Lower leg skin (tissue), 3 donors: Measurements from ENCODE around the gene SHISAL1.
"Not testable (repeated sequence)": the region's sequence is repeated elsewhere in the genome, so short reads cannot be mapped to it uniquely, and the experiment has no call there.

Source experiments
- POLR2A ChIP-seq, 2 donors: fragments of 450-650 bp; IDR thresholded peaks; one replicate each; pipeline ENCODE4 v1.6.1; 2016 to 2017; ENCODE audit warnings: antibody characterized with exemption in 2 of 2, mild to moderate bottlenecking in 1 of 2, moderate library complexity in 1 of 2
- TF ChIP-seq, protein P1 (sequence below), 3 donors: fragments of 450-650 bp; IDR thresholded peaks; one replicate each; pipeline ENCODE4 v1.5.1; 2016; ENCODE audit warnings: antibody characterized with exemption in 3 of 3, mild to moderate bottlenecking in 3 of 3, moderate library complexity in 2 of 3

GRCh38 chr22:44234372-44234771, 78.4 kb downstream of the SHISAL1 start:
- TF ChIP-seq, protein P1, sequence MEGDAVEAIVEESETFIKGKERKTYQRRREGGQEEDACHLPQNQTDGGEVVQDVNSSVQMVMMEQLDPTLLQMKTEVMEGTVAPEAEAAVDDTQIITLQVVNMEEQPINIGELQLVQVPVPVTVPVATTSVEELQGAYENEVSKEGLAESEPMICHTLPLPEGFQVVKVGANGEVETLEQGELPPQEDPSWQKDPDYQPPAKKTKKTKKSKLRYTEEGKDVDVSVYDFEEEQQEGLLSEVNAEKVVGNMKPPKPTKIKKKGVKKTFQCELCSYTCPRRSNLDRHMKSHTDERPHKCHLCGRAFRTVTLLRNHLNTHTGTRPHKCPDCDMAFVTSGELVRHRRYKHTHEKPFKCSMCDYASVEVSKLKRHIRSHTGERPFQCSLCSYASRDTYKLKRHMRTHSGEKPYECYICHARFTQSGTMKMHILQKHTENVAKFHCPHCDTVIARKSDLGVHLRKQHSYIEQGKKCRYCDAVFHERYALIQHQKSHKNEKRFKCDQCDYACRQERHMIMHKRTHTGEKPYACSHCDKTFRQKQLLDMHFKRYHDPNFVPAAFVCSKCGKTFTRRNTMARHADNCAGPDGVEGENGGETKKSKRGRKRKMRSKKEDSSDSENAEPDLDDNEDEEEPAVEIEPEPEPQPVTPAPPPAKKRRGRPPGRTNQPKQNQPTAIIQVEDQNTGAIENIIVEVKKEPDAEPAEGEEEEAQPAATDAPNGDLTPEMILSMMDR (IDR thresholded peaks at IDR 0.05): not testable (repeated sequence)
- not testable (repeated sequence) for TF ChIP-seq POLR2A (IDR thresholded peaks at IDR 0.05)
